T-cell (primary cell): ENCODE results near the gene DGKH. TPM values are rescaled to one million over a fixed set of nuclear protein-coding genes. Genes with fewer than 3 reads are reported as not detected.

Experiments
- ATAC-seq, 4 experiments: fragments of 200-7000 bp in 3 of 4; fragments of 150-1000 bp in 1 of 4; cut with Tn5 transposase; replicated peaks in 1 of 4; 1 replicate in 3 of 4; 2 replicates in 1 of 4; pipeline ENCODE4 v1.10.0; 2021; ENCODE audit warnings: moderate library complexity in 3 of 4, mild to moderate bottlenecking in 2 of 4, moderate number of reproducible peaks in 1 of 4
- CTCF ChIA-PET, 2 donors: fragments of 300-600 bp; sonication (Branson Sonifier 250); formaldehyde crosslinking; loops; one replicate each; lab custom pipeline; 2022; ENCODE audit warnings: antibody characterized with exemption in 2 of 2; lab: Charles Lee
- POLR2A ChIA-PET, 2 donors: fragments of 300-600 bp; sonication (Branson Sonifier 250); formaldehyde crosslinking; loops; one replicate each; lab custom pipeline; 2022; ENCODE audit warnings: antibody characterized with exemption in 2 of 2; lab: Charles Lee
- DNase-seq, 35 experiments: peaks; one replicate each; pipeline versions ENCODE4 v3.0.0 to v3.0.0-alpha.2; 2013 to 2023
- H3K27ac ChIP-seq: one replicate; pipeline ENCODE4 v1.5.1; 2013; ENCODE audit warnings: low read length
- H3K27me3 ChIP-seq, 2 experiments: replicated peaks in 1 of 2; 1 replicate in 1 of 2; 2 replicates in 1 of 2; pipeline versions ENCODE4 v1.6.1 to v1.7.0; 2013; ENCODE audit warnings: low read length in 1 of 2, mixed read lengths in 1 of 2; ENCODE audit not compliant: control insufficient read depth in 2 of 2, insufficient read depth in 2 of 2; ENCODE audit errors: extremely low read depth in 1 of 2
- H3K36me3 ChIP-seq, 2 donors: 1 replicate in 1 of 2; 2 replicates in 1 of 2; pipeline versions ENCODE4 v1.6.1 to v1.7.0; 2013; ENCODE audit warnings: low read length in 1 of 2; ENCODE audit not compliant: control insufficient read depth in 2 of 2, insufficient read depth in 1 of 2; ENCODE audit errors: extremely low read depth in 1 of 2
- H3K4me1 ChIP-seq, 2 experiments: 1 replicate in 1 of 2; 2 replicates in 1 of 2; pipeline versions ENCODE4 v1.6.1 to v1.7.0; 2013; ENCODE audit warnings: low read length in 2 of 2, mixed read lengths in 1 of 2; ENCODE audit not compliant: insufficient read depth in 2 of 2, control insufficient read depth in 1 of 2; ENCODE audit errors: extremely low read depth in 1 of 2
- H3K4me3 ChIP-seq, 2 donors: 1 replicate in 1 of 2; 2 replicates in 1 of 2; pipeline versions ENCODE4 v1.5.1 to v1.7.0; 2013; ENCODE audit warnings: mild to moderate bottlenecking in 2 of 2, low read length in 1 of 2, moderate library complexity in 1 of 2; ENCODE audit not compliant: control insufficient read depth in 1 of 2; ENCODE audit errors: extremely low read depth in 1 of 2
- H3K9me3 ChIP-seq: 2 replicates; pipeline ENCODE4 v1.7.0; 2013
- H3K27ac Mint-ChIP-seq, 2 donors: one replicate each; pipeline ENCODE4 v1.8.0; 2020 to 2021; ENCODE audit warnings: mild to moderate bottlenecking in 2 of 2, mixed read lengths in 2 of 2
- H3K27me3 Mint-ChIP-seq, 2 donors: one replicate each; pipeline ENCODE4 v1.8.0; 2021 to 2022; ENCODE audit warnings: mixed read lengths in 2 of 2
- H3K36me3 Mint-ChIP-seq: one replicate; pipeline ENCODE4 v1.8.0; 2021; ENCODE audit warnings: mixed read lengths
- H3K4me1 Mint-ChIP-seq, 3 donors: one replicate each; pipeline ENCODE4 v1.8.0; 2020 to 2022; ENCODE audit warnings: mixed read lengths in 3 of 3, mild to moderate bottlenecking in 1 of 3
- H3K4me3 Mint-ChIP-seq, 3 donors: one replicate each; pipeline ENCODE4 v1.8.0; 2020 to 2022; ENCODE audit warnings: mild to moderate bottlenecking in 3 of 3, mixed read lengths in 3 of 3, moderate library complexity in 3 of 3
- H3K9me3 Mint-ChIP-seq, 3 donors: one replicate each; pipeline ENCODE4 v1.8.0; 2020 to 2022; ENCODE audit warnings: mixed read lengths in 3 of 3
- WGBS: methylation state at CpG from one replicate; pipeline ENCODE4 v1.1.5; 2013; ENCODE audit warnings: missing lambda C conversion rate; ENCODE audit not compliant: insufficient coverage; 5-methylcytosine and 5-hydroxymethylcytosine counted together
- total RNA-seq, 35 experiments: library from RNA in 6 of 35; stranded (reverse) in 6 of 35; fragments of 120-200 nt in 1 of 35; gene quantifications; one replicate each; pipeline versions ENCODE4 v1.2.1 to v1.2.4 and lab custom pipeline; 2013 to 2026

Gene DGKH
- total RNA-seq, 5 donors from 2014 or later (not counting 1 experiment from before 2014, with no cell fraction given): 8.6 to 14.6 (median 8.8) TPM

DNA sequence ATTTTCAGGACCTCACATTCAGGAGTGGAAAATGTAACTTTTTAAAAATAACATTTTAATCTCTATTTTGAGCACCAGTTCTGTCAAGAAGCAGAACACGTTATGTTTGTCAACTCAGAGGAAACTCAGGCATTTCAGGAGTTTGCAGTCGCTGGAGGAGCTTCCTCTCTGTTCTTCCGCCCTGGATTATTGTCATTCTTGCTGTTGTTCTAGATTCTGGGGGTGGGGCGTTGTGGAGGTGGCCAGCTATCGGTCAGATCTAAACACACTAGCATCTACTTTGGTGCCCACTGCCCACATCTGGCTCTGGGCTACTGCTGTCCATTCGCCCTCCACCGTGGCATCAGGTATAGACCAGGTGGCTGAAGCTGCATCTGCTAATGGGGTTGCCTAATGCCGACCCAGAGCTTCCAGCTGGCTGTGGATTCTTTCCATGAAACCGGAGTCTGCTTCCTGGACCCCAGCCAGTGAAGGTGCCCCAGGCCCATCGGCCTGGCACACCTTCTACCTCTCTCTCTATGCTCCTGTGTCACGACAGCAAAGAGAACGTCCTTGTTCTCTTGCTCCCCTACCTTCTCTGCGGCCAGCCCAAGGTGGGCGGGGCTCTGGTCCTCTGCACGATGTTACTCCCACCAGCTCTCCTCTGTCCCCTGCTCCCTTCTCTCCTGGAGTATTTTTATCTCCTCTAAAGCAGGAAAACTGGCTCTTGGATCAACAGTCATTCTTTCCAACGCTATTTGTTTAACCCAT is 36.7 kb upstream of the DGKH start:
- no peak for DNase-seq
- H3K4me3 ChIP-seq: no peak overlapping the region
- no peak overlapping the region for H3K27ac Mint-ChIP-seq
- no peaks in the 10 kb centered on the region for H3K36me3 ChIP-seq
- no peak for ATAC-seq
- no peaks in the 10 kb centered on the region for H3K36me3 Mint-ChIP-seq
- ChIA-PET POLR2A (no interaction called here), CTCF (interaction anchor here in 1 of 2 donors (0.5 kb wide), 1 partner anchor 9 kb away, joined by 3 read pairs; no protein-coding TSS in a partner anchor)
- H3K9me3 Mint-ChIP-seq: no peaks in the 10 kb centered on the region
- H3K27me3 Mint-ChIP-seq: peaks cover 8 to 10% of the 10 kb centered on the region in 2 donors
- no peaks in the 10 kb centered on the region for H3K4me1 Mint-ChIP-seq
- no peak overlapping the region for H3K4me3 Mint-ChIP-seq
- no peaks in the 10 kb centered on the region for H3K4me1 ChIP-seq
- H3K27ac ChIP-seq: no peak overlapping the region
- no peaks in the 10 kb centered on the region for H3K9me3 ChIP-seq
- WGBS: 88% methylated on average over 11 of the region's 16 CpGs
- no peaks in the 10 kb centered on the region for H3K27me3 ChIP-seq

DNA sequence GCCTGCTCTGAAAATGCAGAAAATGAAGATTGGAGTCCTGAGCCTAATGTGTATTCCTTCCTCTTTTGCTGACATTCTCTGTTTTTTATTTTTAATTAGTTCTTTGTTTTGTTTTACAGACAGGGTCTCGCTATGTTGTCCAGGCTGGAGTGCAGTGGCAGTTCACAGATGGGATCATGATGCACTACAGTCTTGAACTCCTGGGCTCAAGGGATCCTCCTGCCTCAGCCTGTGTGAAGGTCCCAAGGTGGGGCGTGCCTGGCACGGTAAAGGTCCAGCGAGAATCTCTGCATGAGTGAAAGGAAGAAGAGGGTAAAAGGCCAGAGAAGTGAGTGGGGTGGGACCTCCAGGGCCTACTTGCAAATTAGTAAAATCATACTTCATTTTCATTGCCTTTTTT is 34.3 kb upstream of the DGKH start:
- POLR2A ChIA-PET: no interaction called here
- 88% methylated on average over 1 of the region's 4 CpGs for WGBS
- Mint-ChIP-seq H3K27ac (no peak overlapping the region), H3K9me3 (no peaks in the 10 kb centered on the region), H3K27me3 (peaks cover 17 to 21% of the 10 kb centered on the region in 2 donors), H3K36me3 (no peaks in the 10 kb centered on the region), H3K4me3 (no peak overlapping the region), H3K4me1 (no peaks in the 10 kb centered on the region)
- no peak overlapping the region for H3K4me3 ChIP-seq
- ATAC-seq (no peak), DNase-seq (no peak)
- CTCF ChIA-PET: no interaction called here
- H3K27ac ChIP-seq: no peak overlapping the region
- no peaks in the 10 kb centered on the region for H3K27me3 ChIP-seq
- no peaks in the 10 kb centered on the region for H3K9me3 ChIP-seq
- no peaks in the 10 kb centered on the region for H3K36me3 ChIP-seq
- H3K4me1 ChIP-seq: no peaks in the 10 kb centered on the region

GRCh38 chr13:42017264-42017663 is 31.2 kb upstream of the DGKH start:
- no peak for ATAC-seq
- POLR2A ChIA-PET: no interaction called here
- H3K4me1 Mint-ChIP-seq: no peaks in the 10 kb centered on the region
- CTCF ChIA-PET: no interaction called here
- H3K4me3 ChIP-seq: no peak overlapping the region
- H3K4me3 Mint-ChIP-seq: no peak overlapping the region
- no peaks in the 10 kb centered on the region for H3K27me3 ChIP-seq
- no peak overlapping the region for H3K27ac ChIP-seq
- DNase-seq: no peak
- no peaks in the 10 kb centered on the region for H3K9me3 ChIP-seq
- H3K9me3 Mint-ChIP-seq: no peaks in the 10 kb centered on the region
- no peak overlapping the region for H3K27ac Mint-ChIP-seq
- H3K36me3 ChIP-seq: no peaks in the 10 kb centered on the region
- no peaks in the 10 kb centered on the region for H3K36me3 Mint-ChIP-seq
- no peaks in the 10 kb centered on the region for H3K4me1 ChIP-seq
- WGBS: no CpG with 5 or more reads among the region's 2 CpGs
- peaks cover 17 to 21% of the 10 kb centered on the region in 2 donors for H3K27me3 Mint-ChIP-seq

- H3K4me1 Mint-ChIP-seq: no peaks in the 10 kb centered on the region
Measured at GRCh38 chr13:42021851-42022250, 26.6 kb upstream of the DGKH start.

GRCh38 chr13:42022336-42022735 is 26.1 kb upstream of the DGKH start:
- Mint-ChIP-seq H3K4me3 (no peak overlapping the region), H3K27me3 (peaks cover 6 to 12% of the 10 kb centered on the region in 2 donors), H3K4me1 (no peaks in the 10 kb centered on the region), H3K9me3 (no peaks in the 10 kb centered on the region), H3K27ac (no peak overlapping the region), H3K36me3 (no peaks in the 10 kb centered on the region)
- H3K36me3 ChIP-seq: no peaks in the 10 kb centered on the region
- no peak overlapping the region for H3K27ac ChIP-seq
- H3K27me3 ChIP-seq: no peaks in the 10 kb centered on the region
- no peak overlapping the region for H3K4me3 ChIP-seq
- no peaks in the 10 kb centered on the region for H3K4me1 ChIP-seq
- 67% methylated on average over 3 of the region's 4 CpGs for WGBS
- DNase-seq (no peak), ATAC-seq (no peak)
- ChIA-PET CTCF (no interaction called here), POLR2A (no interaction called here)
- H3K9me3 ChIP-seq: no peaks in the 10 kb centered on the region

More at GRCh38 chr13:42021851-42022250, 26.6 kb upstream of the DGKH start:
- Histone ChIP-seq H3K27me3 (no peaks in the 10 kb centered on the region), H3K4me3 (no peak overlapping the region), H3K4me1 (no peaks in the 10 kb centered on the region), H3K9me3 (no peaks in the 10 kb centered on the region), H3K27ac (no peak overlapping the region), H3K36me3 (no peaks in the 10 kb centered on the region)
- Mint-ChIP-seq H3K27me3 (peaks cover 6 to 16% of the 10 kb centered on the region in 2 donors), H3K36me3 (no peaks in the 10 kb centered on the region), H3K27ac (no peak overlapping the region), H3K9me3 (no peaks in the 10 kb centered on the region), H3K4me3 (no peak overlapping the region)
- ATAC-seq: no peak
- CTCF ChIA-PET: no interaction called here
- DNase-seq: no peak
- POLR2A ChIA-PET: no interaction called here

DNA sequence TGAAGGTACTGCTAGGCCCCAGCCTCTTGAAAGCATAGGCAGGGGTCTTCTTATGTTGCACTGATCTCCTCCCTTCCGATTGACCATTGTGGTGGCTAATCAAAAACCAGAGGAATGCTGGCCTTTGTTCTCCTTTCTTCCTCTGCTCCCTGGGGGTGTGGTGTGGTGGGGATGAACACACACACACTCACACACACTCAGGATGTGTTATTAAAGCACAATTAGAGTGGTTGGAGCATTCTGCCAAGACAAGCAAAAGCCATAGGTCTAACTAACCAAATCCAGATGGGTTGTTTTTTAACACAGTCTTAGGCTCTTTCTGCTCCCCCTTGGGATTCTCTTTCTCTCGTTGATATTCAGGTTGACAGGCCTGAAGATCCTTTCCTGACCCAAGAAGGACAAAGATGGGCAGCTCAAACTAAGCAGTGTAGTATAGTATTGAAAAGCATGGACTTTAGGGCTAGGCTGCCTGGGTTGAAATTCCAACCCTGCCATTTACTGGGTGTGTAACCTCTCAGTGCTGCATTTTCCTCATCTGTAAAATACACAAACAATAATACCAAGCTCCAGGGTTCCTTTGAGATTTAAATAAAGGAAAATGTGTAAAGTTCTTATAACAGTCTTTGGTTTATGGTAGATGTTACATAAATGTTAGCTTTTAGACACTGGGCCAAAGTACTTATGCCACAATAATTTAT is 25.5 kb upstream of the DGKH start:
- Histone ChIP-seq H3K4me1 (no peaks in the 10 kb centered on the region), H3K36me3 (no peaks in the 10 kb centered on the region), H3K4me3 (no peak overlapping the region), H3K27me3 (peaks cover 0 to under 1% of the 10 kb centered on the region in 2 experiments), H3K9me3 (no peaks in the 10 kb centered on the region), H3K27ac (no peak overlapping the region)
- Mint-ChIP-seq H3K27me3 (peaks cover 3 to 7% of the 10 kb centered on the region in 2 donors), H3K36me3 (no peaks in the 10 kb centered on the region), H3K4me3 (no peak overlapping the region), H3K27ac (no peak overlapping the region), H3K4me1 (no peaks in the 10 kb centered on the region), H3K9me3 (no peaks in the 10 kb centered on the region)
- WGBS: no CpG with 5 or more reads among the region's 2 CpGs
- DNase-seq: no peak
- POLR2A ChIA-PET: no interaction called here
- CTCF ChIA-PET: no interaction called here
- ATAC-seq: no peak
